DLD1 (cell line): ENCODE data around the gene UBE3D.
"Not testable (repeated sequence)": the region's sequence is repeated elsewhere in the genome, so short reads cannot be mapped to it uniquely, and the experiment has no call there.

Source experiments
- in situ Hi-C: cut with HindIII; loops from 2 replicates; pipeline ENCODE4 v1.10.0; 2017; ENCODE audit warnings: low sequenced_read_pairs

UBE3D gene

GRCh38 chr6:82980086-82980485 lies 85.6 kb downstream of the UBE3D start:
- in situ Hi-C loops = no loop called here

- in situ Hi-C loops = no loop called here
Measured at GRCh38 chr6:82979657-82980056, 86.0 kb downstream of the UBE3D start.

- in situ Hi-C loops = no loop called here
Measured at GRCh38 chr6:82978362-82978945, 87.2 kb downstream of the UBE3D start.

- in situ Hi-C loops = no loop called here
Measured at GRCh38 chr6:82976179-82976578, 89.5 kb downstream of the UBE3D start.

- in situ Hi-C loops = no loop called here
Measured at GRCh38 chr6:82971877-82972460, 93.7 kb downstream of the UBE3D start.

GRCh38 chr6:82970839-82971238 lies 94.8 kb downstream of the UBE3D start:
- in situ Hi-C loops = no loop called here

- in situ Hi-C loops = no loop called here
Measured at GRCh38 chr6:82968708-82969107, 96.9 kb downstream of the UBE3D start.

- in situ Hi-C loops = no loop called here
Measured at GRCh38 chr6:82963191-82963925, 102.3 kb downstream of the UBE3D start.

GRCh38 chr6:82959385-82959941 lies 106.2 kb downstream of the UBE3D start:
- in situ Hi-C loops = no loop called here

- in situ Hi-C loops = no loop called here
Measured at GRCh38 chr6:82958551-82958950, 107.1 kb downstream of the UBE3D start.

- in situ Hi-C loops = no loop called here
Measured at GRCh38 chr6:82957868-82958245, 107.8 kb downstream of the UBE3D start.

- in situ Hi-C loops = no loop called here
Measured at GRCh38 chr6:82957171-82957867, 108.3 kb downstream of the UBE3D start.

- in situ Hi-C loops = no loop called here
Measured at GRCh38 chr6:82955841-82956240, 109.8 kb downstream of the UBE3D start.

- in situ Hi-C loops = no loop called here
Measured at GRCh38 chr6:82954937-82955577, 110.6 kb downstream of the UBE3D start.

- in situ Hi-C loops = no loop called here
Measured at GRCh38 chr6:82954356-82954755, 111.3 kb downstream of the UBE3D start.

- in situ Hi-C loops = no loop called here
Measured at GRCh38 chr6:82953871-82954270, 111.8 kb downstream of the UBE3D start.

GRCh38 chr6:82951935-82952334 lies 113.7 kb downstream of the UBE3D start:
- in situ Hi-C loops = no loop called here

GRCh38 chr6:82951389-82951788 lies 114.3 kb downstream of the UBE3D start:
- in situ Hi-C loops = no loop called here

- in situ Hi-C loops = not testable (repeated sequence)
Measured at GRCh38 chr6:82930915-82931314, 134.7 kb downstream of the UBE3D start.

GRCh38 chr6:82924799-82925535 lies 140.7 kb downstream of the UBE3D start:
- in situ Hi-C loops = no loop called here
